Measurements from ENCODE around the gene CPEB4.

GRCh38 chr5:173893192-173893561 is 5.0 kb downstream of the CPEB4 start:
- no peak for TF ChIP-seq TAF1 (IDR thresholded peaks at IDR 0.05; ENCODE audit: borderline replicate concordance, insufficient read depth, low read length)
- TF ChIP-seq FOXP2 (optimal IDR thresholded peaks at IDR 0.05; ENCODE audit: borderline replicate concordance, extremely low read depth, extremely low read length, insufficient read depth): no peak
- TF ChIP-seq, protein P1, sequence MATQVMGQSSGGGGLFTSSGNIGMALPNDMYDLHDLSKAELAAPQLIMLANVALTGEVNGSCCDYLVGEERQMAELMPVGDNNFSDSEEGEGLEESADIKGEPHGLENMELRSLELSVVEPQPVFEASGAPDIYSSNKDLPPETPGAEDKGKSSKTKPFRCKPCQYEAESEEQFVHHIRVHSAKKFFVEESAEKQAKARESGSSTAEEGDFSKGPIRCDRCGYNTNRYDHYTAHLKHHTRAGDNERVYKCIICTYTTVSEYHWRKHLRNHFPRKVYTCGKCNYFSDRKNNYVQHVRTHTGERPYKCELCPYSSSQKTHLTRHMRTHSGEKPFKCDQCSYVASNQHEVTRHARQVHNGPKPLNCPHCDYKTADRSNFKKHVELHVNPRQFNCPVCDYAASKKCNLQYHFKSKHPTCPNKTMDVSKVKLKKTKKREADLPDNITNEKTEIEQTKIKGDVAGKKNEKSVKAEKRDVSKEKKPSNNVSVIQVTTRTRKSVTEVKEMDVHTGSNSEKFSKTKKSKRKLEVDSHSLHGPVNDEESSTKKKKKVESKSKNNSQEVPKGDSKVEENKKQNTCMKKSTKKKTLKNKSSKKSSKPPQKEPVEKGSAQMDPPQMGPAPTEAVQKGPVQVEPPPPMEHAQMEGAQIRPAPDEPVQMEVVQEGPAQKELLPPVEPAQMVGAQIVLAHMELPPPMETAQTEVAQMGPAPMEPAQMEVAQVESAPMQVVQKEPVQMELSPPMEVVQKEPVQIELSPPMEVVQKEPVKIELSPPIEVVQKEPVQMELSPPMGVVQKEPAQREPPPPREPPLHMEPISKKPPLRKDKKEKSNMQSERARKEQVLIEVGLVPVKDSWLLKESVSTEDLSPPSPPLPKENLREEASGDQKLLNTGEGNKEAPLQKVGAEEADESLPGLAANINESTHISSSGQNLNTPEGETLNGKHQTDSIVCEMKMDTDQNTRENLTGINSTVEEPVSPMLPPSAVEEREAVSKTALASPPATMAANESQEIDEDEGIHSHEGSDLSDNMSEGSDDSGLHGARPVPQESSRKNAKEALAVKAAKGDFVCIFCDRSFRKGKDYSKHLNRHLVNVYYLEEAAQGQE (IDR thresholded peaks at IDR 0.05; ENCODE audit: insufficient read depth in 1 of 2, low read depth in 2 of 2, low read length in 2 of 2): no peak
- no peak for TF ChIP-seq SIN3A (IDR thresholded peaks at IDR 0.05; ENCODE audit: borderline replicate concordance, insufficient read depth, low read length)
- TF ChIP-seq POLR2AphosphoS5 (IDR thresholded peaks at IDR 0.05; ENCODE audit: low read depth, low read length): no peak

Data from PFSK-1 (cell line).